ENCODE data around the gene DCTN1. TPM values are rescaled to one million over a fixed set of nuclear protein-coding genes. Genes with fewer than 3 reads are reported as not detected.

DCTN1 gene
- total RNA-seq, 2 experiments from 2014 or later = 67.3 to 81.4 TPM

GRCh38 chr2:74399785-74400184 is 19.7 kb upstream of the DCTN1 start:
- no peaks in the 10 kb centered on the region for H3K9me3 Mint-ChIP-seq
- peaks cover 2% of the 10 kb centered on the region for H3K4me1 Mint-ChIP-seq (ENCODE audit: low read depth)
- ChIA-PET POLR2A (interaction anchor here (1.0 kb wide), 1 partner anchor 22 kb away, joined by 3 read pairs; no protein-coding TSS in a partner anchor), CTCF (interaction anchor here (1.2 to 1.9 kb wide), 5 partner anchors 12 to 150 kb away, joined by 3 to 9 read pairs (median 8); no protein-coding TSS in a partner anchor)
- ATAC-seq (peak; percentile 85), DNase-seq (no peak)
- no peak overlapping the region for H3K4me3 Mint-ChIP-seq
- no peaks in the 10 kb centered on the region for H3K36me3 Mint-ChIP-seq (ENCODE audit: low read depth)
- H3K27ac Mint-ChIP-seq = no peak overlapping the region
- no peaks in the 10 kb centered on the region for H3K27me3 Mint-ChIP-seq
- intact Hi-C loops (cut with micrococcal nuclease) = loop anchor here (10.0 kb wide), 1 partner anchor 145 kb away; no protein-coding TSS in a partner anchor
- TF ChIP-seq CTCF (IDR thresholded peaks at IDR 0.05) = peak; percentile 67

DNA sequence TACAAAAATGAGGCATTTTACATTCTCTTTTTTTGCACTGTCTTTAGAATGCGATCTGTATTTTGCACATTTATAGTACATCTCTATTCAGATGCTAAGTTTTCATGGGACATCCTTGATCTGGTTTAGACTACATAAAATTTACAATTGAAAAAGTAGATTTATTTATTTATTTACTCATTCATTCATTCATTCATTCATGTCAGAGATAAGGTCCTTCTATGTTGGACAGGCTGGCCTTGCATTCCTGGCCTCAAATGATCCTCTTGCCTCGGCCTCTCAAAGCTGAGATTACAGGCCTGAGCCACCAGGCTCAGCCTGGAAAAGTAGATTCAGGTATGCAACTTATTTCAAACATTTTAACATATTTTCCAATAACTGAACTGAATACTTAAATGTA is 16.0 kb upstream of the DCTN1 start:
- DNase-seq (no peak), ATAC-seq (no peak)
- intact Hi-C loops (cut with micrococcal nuclease) = loop anchor here (10.0 kb wide), 1 partner anchor 141 kb away; no protein-coding TSS in a partner anchor
- TF ChIP-seq CTCF (IDR thresholded peaks at IDR 0.05) = no peak
- Mint-ChIP-seq H3K4me1 (ENCODE audit: low read depth) (peaks cover 2% of the 10 kb centered on the region), H3K4me3 (no peak overlapping the region), H3K27me3 (no peaks in the 10 kb centered on the region), H3K9me3 (no peaks in the 10 kb centered on the region), H3K27ac (no peak overlapping the region), H3K36me3 (ENCODE audit: low read depth) (no peaks in the 10 kb centered on the region)
- CTCF ChIA-PET = no interaction called here
- POLR2A ChIA-PET = no interaction called here

DNA sequence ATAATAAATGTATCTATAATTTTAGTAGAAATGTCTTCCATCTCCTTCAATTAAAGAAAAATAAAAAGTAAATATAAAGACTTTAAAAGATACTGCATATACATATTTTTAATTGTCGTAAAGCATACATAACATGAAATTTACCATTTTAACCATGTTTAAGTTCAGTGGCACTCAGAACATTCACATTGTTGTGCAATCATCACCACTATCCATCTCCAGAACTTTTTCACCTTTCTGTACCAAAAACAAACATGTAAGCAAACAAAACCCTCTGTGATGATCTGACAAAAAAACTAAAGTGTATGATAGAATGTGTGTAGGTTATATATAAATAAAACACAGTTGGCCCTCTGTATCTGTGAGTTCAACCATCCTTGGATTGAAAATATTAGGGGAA is 13.4 kb upstream of the DCTN1 start:
- no peak for ATAC-seq
- H3K27me3 Mint-ChIP-seq = no peaks in the 10 kb centered on the region
- no peak for DNase-seq
- no peak overlapping the region for H3K4me3 Mint-ChIP-seq
- ChIA-PET CTCF (interaction anchor here (3.1 to 3.6 kb wide), 2 partner anchors 62 to 143 kb away, joined by 15 to 24 read pairs; partner anchors contain the start of gene INO80B), POLR2A (no interaction called here)
- peaks cover 2% of the 10 kb centered on the region for H3K4me1 Mint-ChIP-seq (ENCODE audit: low read depth)
- no peaks in the 10 kb centered on the region for H3K9me3 Mint-ChIP-seq
- H3K27ac Mint-ChIP-seq = no peak overlapping the region
- H3K36me3 Mint-ChIP-seq (ENCODE audit: low read depth) = no peaks in the 10 kb centered on the region
- intact Hi-C loops (cut with micrococcal nuclease) = loop anchor here (10.0 kb wide), 1 partner anchor 139 kb away; no protein-coding TSS in a partner anchor
- no peak for TF ChIP-seq CTCF (IDR thresholded peaks at IDR 0.05)

- DNase-seq = no peak
- intact Hi-C loops (cut with micrococcal nuclease) = loop anchor here (10.0 kb wide), 1 partner anchor 138 kb away; no protein-coding TSS in a partner anchor
- no peak for ATAC-seq
- peak overlapping the region; percentile 45 for H3K27ac Mint-ChIP-seq
- POLR2A ChIA-PET = interaction anchor here (0.6 to 2.2 kb wide), 10 partner anchors 10 to 189 kb away, joined by 3 to 9 read pairs (median 3); partner anchors contain the start of genes C2orf81, INO80B and WDR54
- no peaks in the 10 kb centered on the region for H3K36me3 Mint-ChIP-seq (ENCODE audit: low read depth)
- peaks cover 2% of the 10 kb centered on the region for H3K4me1 Mint-ChIP-seq (ENCODE audit: low read depth)
- H3K4me3 Mint-ChIP-seq = peak overlapping the region; percentile 86
- CTCF ChIA-PET = interaction anchor here (0.7 to 3.6 kb wide), 15 partner anchors 9 to 712 kb away, joined by 3 to 24 read pairs (median 4); partner anchors contain the start of genes CCDC142, INO80B, MOB1A and STAMBP
- no peaks in the 10 kb centered on the region for H3K9me3 Mint-ChIP-seq
- TF ChIP-seq CTCF (IDR thresholded peaks at IDR 0.05) = no peak
- no peaks in the 10 kb centered on the region for H3K27me3 Mint-ChIP-seq
Observed at GRCh38 chr2:74392449-74392743, 12.3 kb upstream of the DCTN1 start.

All from activated CD8-positive, alpha-beta T cell treated with anti-CD3 and anti-CD28 coated beads for 36 hours (primary cell).